NCI-H82 treated with DMSO at 0.1 percent for 48 hours (cell line): ENCODE data around the gene ZFAND3.

Experiments used
- DNase-seq: peaks from one replicate; lab custom pipeline; 2025; ENCODE audit not compliant: unreplicated experiment; lab: John Stamatoyannopoulos, UW

ZFAND3 gene

GRCh38 chr6:37819177-37819801 lies at the start of gene ZFAND3:
ZFAND3 (plus strand) TSS chr6:37819727; CDS start chr6:37819946, 219 bp downstream.
- DNase-seq: peak; percentile 96

GRCh38 chr6:37774028-37774680 lies 45.4 kb upstream of the ZFAND3 start:
- no peak for DNase-seq

GRCh38 chr6:37776566-37776965 lies 43.0 kb upstream of the ZFAND3 start:
- no peak for DNase-seq

- no peak for DNase-seq
Measured at GRCh38 chr6:37777272-37777834, 42.2 kb upstream of the ZFAND3 start.

- DNase-seq: no peak
Measured at GRCh38 chr6:37779111-37779800, 40.3 kb upstream of the ZFAND3 start.

- DNase-seq: no peak
Measured at GRCh38 chr6:37779902-37780628, 39.5 kb upstream of the ZFAND3 start.

GRCh38 chr6:37781788-37782187 lies 37.7 kb upstream of the ZFAND3 start:
- DNase-seq: no peak

GRCh38 chr6:37783025-37783855 lies 36.3 kb upstream of the ZFAND3 start:
- no peak for DNase-seq

GRCh38 chr6:37783856-37784584 lies 35.5 kb upstream of the ZFAND3 start:
- DNase-seq: no peak

- DNase-seq: no peak
Measured at GRCh38 chr6:37784585-37784967, 35.0 kb upstream of the ZFAND3 start.

- DNase-seq: no peak
Measured at GRCh38 chr6:37785002-37785662, 34.4 kb upstream of the ZFAND3 start.

GRCh38 chr6:37785663-37786270 lies 33.8 kb upstream of the ZFAND3 start:
- no peak for DNase-seq

- no peak for DNase-seq
Measured at GRCh38 chr6:37787216-37787615, 32.3 kb upstream of the ZFAND3 start.

GRCh38 chr6:37788259-37788658 lies 31.3 kb upstream of the ZFAND3 start:
- DNase-seq: no peak

- peak; percentile 91 for DNase-seq
Measured at GRCh38 chr6:37791156-37791919, 28.2 kb upstream of the ZFAND3 start.

GRCh38 chr6:37792457-37793033 lies 27.0 kb upstream of the ZFAND3 start:
- no peak for DNase-seq

GRCh38 chr6:37793067-37793466 lies 26.5 kb upstream of the ZFAND3 start:
- no peak for DNase-seq

- no peak for DNase-seq
Measured at GRCh38 chr6:37794825-37795224, 24.7 kb upstream of the ZFAND3 start.
